Right lobe of liver (tissue), 6 donors: Measurements from ENCODE around the gene GPR52. TPM values are rescaled to one million over a fixed set of nuclear protein-coding genes. Genes with fewer than 3 reads are reported as not detected.
"Not testable (repeated sequence)": the region's sequence is repeated elsewhere in the genome, so short reads cannot be mapped to it uniquely, and the experiment has no call there.

Experiments used
- ATAC-seq, 4 donors: fragments of 200-7000 bp; cut with Tn5 transposase; one replicate each; pipeline ENCODE4 v1.9.1; 2020; ENCODE audit warnings: mild to moderate bottlenecking in 4 of 4, moderate library complexity in 4 of 4
- DNase-seq, 3 donors: peaks; one replicate each; pipeline ENCODE4 v3.0.0-alpha.2; 2020
- H3K27ac ChIP-seq, 3 donors: fragments of 200-600 bp; one replicate each; pipeline ENCODE4 v1.8.0; 2022
- H3K27me3 ChIP-seq, 2 donors: fragments of 200-600 bp; one replicate each; pipeline ENCODE4 v1.8.0; 2022
- H3K36me3 ChIP-seq, 4 donors: fragments of 200-600 bp; sonication (generic) in 1 of 4; one replicate each; pipeline versions ENCODE4 v1.5.1 to v1.8.0; 2017 to 2022; ENCODE audit warnings: control low read depth in 1 of 4
- H3K4me1 ChIP-seq, 4 donors: fragments of 200-600 bp; sonication (generic) in 1 of 4; one replicate each; pipeline versions ENCODE4 v1.5.1 to v1.8.0; 2017 to 2022; ENCODE audit warnings: control low read depth in 1 of 4
- H3K4me3 ChIP-seq, 3 donors: fragments of 200-600 bp; one replicate each; pipeline ENCODE4 v1.8.0; 2022
- H3K9me3 ChIP-seq, 4 donors: fragments of 200-600 bp; sonication (generic) in 1 of 4; one replicate each; pipeline versions ENCODE4 v1.5.1 to v1.8.0; 2017 to 2022; ENCODE audit warnings: control low read depth in 1 of 4
- POLR2A ChIP-seq: fragments of 450-650 bp; IDR thresholded peaks from one replicate; pipeline ENCODE4 v1.6.1; 2017; ENCODE audit warnings: antibody characterized with exemption, mild to moderate bottlenecking
- WGBS: methylation state at CpG from one replicate; pipeline ENCODE4 v1.1.6; 2018; ENCODE audit warnings: low coverage, low lambda C conversion rate; ENCODE audit not compliant: insufficient coverage; ENCODE audit errors: missing lambda C conversion rate; 5-methylcytosine and 5-hydroxymethylcytosine counted together
- intact Hi-C, 2 donors: fragments of 100-400 bp; cut with DNase I; formaldehyde crosslinking; loops; one replicate each; pipeline versions ENCODE4 v1.11.2 to v1.14.1; 2022
- total RNA-seq, 6 experiments: library from RNA; depleted of rRNA in 2 of 6; stranded (reverse); fragments of >200 nt in 2 of 6; fragmentation: NEBNext Ultra II Directional in 3 of 6; extraction: Animal tissue kit (Norgen Biotek cat#: 25700) in 3 of 6; gene quantifications; one replicate each; pipeline versions ENCODE4 v1.1.0 to v1.2.4, GENCODE V29; 2016 to 2023
- TF ChIP-seq, protein P1 (sequence below), 4 donors: fragments of 200-600 bp in 3 of 4; fragments of 450-650 bp in 1 of 4; IDR thresholded peaks; one replicate each; pipeline versions ENCODE4 v1.5.1 to v1.8.0; 2016 to 2022; ENCODE audit warnings: antibody characterized with exemption in 4 of 4, mild to moderate bottlenecking in 2 of 4
- donor health status: DM: no; HTN: yes; CAD: no.
- donor health status: DM: no; HTN: no; CAD: no.
- donor health status: DM: no; HTN: no; CAD: no.
- donor health status: DM: no; HTN: yes; CAD: no.
- donor health status: DM: no; HTN: yes; CAD: no.

The GPR52 gene
- total RNA-seq, 6 experiments from 2014 or later, result 0.68 to 3.1 (median 0.87) TPM

- TF ChIP-seq POLR2A, result no peak
- TF ChIP-seq, protein P1, sequence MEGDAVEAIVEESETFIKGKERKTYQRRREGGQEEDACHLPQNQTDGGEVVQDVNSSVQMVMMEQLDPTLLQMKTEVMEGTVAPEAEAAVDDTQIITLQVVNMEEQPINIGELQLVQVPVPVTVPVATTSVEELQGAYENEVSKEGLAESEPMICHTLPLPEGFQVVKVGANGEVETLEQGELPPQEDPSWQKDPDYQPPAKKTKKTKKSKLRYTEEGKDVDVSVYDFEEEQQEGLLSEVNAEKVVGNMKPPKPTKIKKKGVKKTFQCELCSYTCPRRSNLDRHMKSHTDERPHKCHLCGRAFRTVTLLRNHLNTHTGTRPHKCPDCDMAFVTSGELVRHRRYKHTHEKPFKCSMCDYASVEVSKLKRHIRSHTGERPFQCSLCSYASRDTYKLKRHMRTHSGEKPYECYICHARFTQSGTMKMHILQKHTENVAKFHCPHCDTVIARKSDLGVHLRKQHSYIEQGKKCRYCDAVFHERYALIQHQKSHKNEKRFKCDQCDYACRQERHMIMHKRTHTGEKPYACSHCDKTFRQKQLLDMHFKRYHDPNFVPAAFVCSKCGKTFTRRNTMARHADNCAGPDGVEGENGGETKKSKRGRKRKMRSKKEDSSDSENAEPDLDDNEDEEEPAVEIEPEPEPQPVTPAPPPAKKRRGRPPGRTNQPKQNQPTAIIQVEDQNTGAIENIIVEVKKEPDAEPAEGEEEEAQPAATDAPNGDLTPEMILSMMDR (IDR thresholded peaks at IDR 0.05), result no peak
- DNase-seq (no peak), ATAC-seq (no peak)
- H3K27ac ChIP-seq, result no peak overlapping the region
- no peaks in the 10 kb centered on the region for H3K27me3 ChIP-seq
- 65% methylated on average over 1 of the region's 1 CpG for WGBS
- H3K36me3 ChIP-seq, result no peaks in the 10 kb centered on the region
- H3K4me1 ChIP-seq, result no peaks in the 10 kb centered on the region
- no peaks in the 10 kb centered on the region for H3K9me3 ChIP-seq
- intact Hi-C loops, result no loop called here
- no peak overlapping the region for H3K4me3 ChIP-seq
Measured at GRCh38 chr1:174405219-174405618, 42.5 kb upstream of the GPR52 start.

DNA sequence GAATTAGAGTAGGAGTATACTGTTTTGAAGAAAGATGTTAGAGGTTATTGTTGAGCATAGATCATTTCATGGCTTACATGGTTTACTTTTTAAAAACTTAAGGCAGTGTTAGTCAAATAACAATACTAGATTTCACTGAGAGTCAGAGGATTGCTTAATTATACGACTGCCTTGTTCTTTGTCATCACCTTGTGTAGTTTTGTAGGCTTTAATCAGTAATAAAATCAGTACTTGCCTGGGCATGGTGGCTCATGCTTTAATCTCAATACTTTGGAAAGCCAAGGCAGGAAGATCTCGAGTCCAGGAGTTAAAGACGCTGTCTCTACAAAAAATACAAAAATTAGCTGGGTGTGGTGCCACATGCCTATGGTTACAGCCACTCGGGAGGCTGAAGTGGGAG is 41.3 kb upstream of the GPR52 start:
- TF ChIP-seq POLR2A, result no peak
- TF ChIP-seq, protein P1 (IDR thresholded peaks at IDR 0.05), result no peak
- ATAC-seq (no peak), DNase-seq (no peak)
- no peak overlapping the region for H3K4me3 ChIP-seq
- H3K27me3 ChIP-seq, result no peaks in the 10 kb centered on the region
- 79% methylated on average over 4 of the region's 4 CpGs for WGBS
- no peaks in the 10 kb centered on the region for H3K36me3 ChIP-seq
- H3K9me3 ChIP-seq, result no peaks in the 10 kb centered on the region
- no peak overlapping the region for H3K27ac ChIP-seq
- intact Hi-C loops, result no loop called here
- H3K4me1 ChIP-seq, result no peaks in the 10 kb centered on the region

GRCh38 chr1:174407665-174408064 is 40.1 kb upstream of the GPR52 start:
- intact Hi-C loops, result no loop called here
- Histone ChIP-seq H3K9me3 (no peaks in the 10 kb centered on the region), H3K36me3 (no peaks in the 10 kb centered on the region), H3K27me3 (no peaks in the 10 kb centered on the region), H3K4me1 (no peaks in the 10 kb centered on the region), H3K27ac (no peak overlapping the region), H3K4me3 (no peak overlapping the region)
- TF ChIP-seq POLR2A, result no peak
- TF ChIP-seq, protein P1 (IDR thresholded peaks at IDR 0.05), result no peak
- DNase-seq, result no peak
- WGBS, result 90% methylated on average over 2 of the region's 3 CpGs
- ATAC-seq, result no peak

DNA sequence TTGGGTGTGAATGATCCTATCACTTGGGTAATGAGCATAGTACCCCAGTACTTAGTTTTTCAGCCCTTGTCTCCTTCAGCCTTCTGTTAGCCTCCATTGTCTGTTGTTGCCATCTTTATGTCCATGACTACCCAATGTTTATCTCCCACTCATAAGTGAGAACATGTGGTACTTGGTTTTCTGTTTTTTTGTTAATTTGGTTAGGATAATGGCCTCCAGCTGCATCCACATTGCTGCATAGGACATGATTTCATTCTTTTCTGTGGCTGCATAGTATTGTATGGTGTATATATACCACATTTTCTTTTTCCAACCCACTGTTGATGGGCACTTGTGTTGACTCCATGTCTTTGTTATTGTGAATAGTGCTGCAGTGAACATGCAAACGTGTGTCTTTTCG is 39.6 kb upstream of the GPR52 start:
- intact Hi-C loops, result no loop called here
- TF ChIP-seq POLR2A, result no peak
- TF ChIP-seq, protein P1 (IDR thresholded peaks at IDR 0.05), result no peak
- ATAC-seq (no peak), DNase-seq (no peak)
- Histone ChIP-seq H3K9me3 (no peaks in the 10 kb centered on the region), H3K36me3 (no peaks in the 10 kb centered on the region), H3K27ac (no peak overlapping the region), H3K27me3 (no peaks in the 10 kb centered on the region), H3K4me3 (no peak overlapping the region), H3K4me1 (no peaks in the 10 kb centered on the region)
- WGBS, result 81% methylated on average over 2 of the region's 2 CpGs

GRCh38 chr1:174409801-174410200 is 38.0 kb upstream of the GPR52 start:
- H3K36me3 ChIP-seq, H3K4me1 ChIP-seq, H3K27me3 ChIP-seq, H3K27ac ChIP-seq, DNase-seq, ATAC-seq, H3K4me3 ChIP-seq, H3K9me3 ChIP-seq, intact Hi-C loops: not testable (repeated sequence)
- 63% methylated on average over 2 of the region's 3 CpGs for WGBS
